Upper lobe of right lung (tissue), 1 donor: ENCODE results near the gene TRAPPC10. TPM values are rescaled to one million over a fixed set of nuclear protein-coding genes. Genes with fewer than 3 reads are reported as not detected.

ENCODE experiments used
- ATAC-seq: fragments of 200-7000 bp; cut with Tn5 transposase; one replicate; pipeline ENCODE4 v1.9.1; 2020; ENCODE audit warnings: mild to moderate bottlenecking, moderate library complexity
- DNase-seq: peaks from one replicate; pipeline ENCODE4 v3.0.0-alpha.2; 2020
- H3K27ac ChIP-seq: fragments of 200-600 bp; one replicate; pipeline ENCODE4 v1.8.0; 2022
- H3K27me3 ChIP-seq: fragments of 200-600 bp; one replicate; pipeline ENCODE4 v1.8.0; 2022; ENCODE audit warnings: mild to moderate bottlenecking
- H3K36me3 ChIP-seq: fragments of 200-600 bp; one replicate; pipeline ENCODE4 v1.8.0; 2022
- H3K4me1 ChIP-seq: fragments of 200-600 bp; one replicate; pipeline ENCODE4 v1.8.0; 2022
- H3K4me3 ChIP-seq: fragments of 200-600 bp; one replicate; pipeline ENCODE4 v1.8.0; 2022; ENCODE audit warnings: mild to moderate bottlenecking
- H3K9me3 ChIP-seq: fragments of 200-600 bp; one replicate; pipeline ENCODE4 v1.8.0; 2022
- intact Hi-C: fragments of 100-400 bp; cut with DNase I; formaldehyde crosslinking; loops from one replicate; pipeline ENCODE4 v1.11.0; 2022
- total RNA-seq: library from RNA; stranded (reverse); fragmentation: NEBNext Ultra II Directional; extraction: Animal tissue kit (Norgen Biotek cat#: 25700); gene quantifications from one replicate; pipeline ENCODE4 v1.2.1, GENCODE V29; 2021
- TF ChIP-seq, protein P1 (sequence below): fragments of 200-600 bp; IDR thresholded peaks from one replicate; pipeline ENCODE4 v1.8.0; 2022; ENCODE audit warnings: antibody characterized with exemption
- donor health status: DM: no; HTN: yes; CAD: no; lungs with severe emphysema.

The TRAPPC10 gene
- total RNA-seq, 1 donor from 2014 or later: 42.6 TPM

DNA sequence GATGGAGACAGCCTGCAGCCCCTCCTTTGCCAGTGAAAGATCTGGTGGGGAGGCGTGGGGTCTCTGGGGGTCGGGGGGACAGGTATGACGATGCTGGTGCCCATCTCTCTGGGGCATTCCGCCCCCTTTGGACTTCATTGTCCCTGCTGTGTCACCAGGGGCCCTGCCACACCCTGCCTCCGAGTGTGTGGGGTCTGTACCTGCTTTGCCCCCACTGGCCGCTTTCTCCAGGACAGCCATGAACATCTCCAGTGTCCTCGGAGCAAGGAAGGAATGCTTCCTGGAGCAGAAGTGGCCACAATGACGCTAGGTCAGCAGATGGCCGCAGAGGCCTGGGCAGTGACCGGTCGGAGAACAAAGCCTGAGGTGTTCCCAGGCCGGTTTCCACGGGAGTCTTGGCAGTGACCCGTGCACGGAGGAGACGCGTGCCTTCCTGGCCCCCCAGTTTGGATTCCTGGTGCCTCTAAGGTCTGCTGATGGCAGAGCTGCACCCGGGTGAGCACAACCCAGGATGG is 18.6 kb upstream of the TRAPPC10 start:
- intact Hi-C loops: no loop called here
- H3K27me3 ChIP-seq: no peaks in the 10 kb centered on the region

DNA sequence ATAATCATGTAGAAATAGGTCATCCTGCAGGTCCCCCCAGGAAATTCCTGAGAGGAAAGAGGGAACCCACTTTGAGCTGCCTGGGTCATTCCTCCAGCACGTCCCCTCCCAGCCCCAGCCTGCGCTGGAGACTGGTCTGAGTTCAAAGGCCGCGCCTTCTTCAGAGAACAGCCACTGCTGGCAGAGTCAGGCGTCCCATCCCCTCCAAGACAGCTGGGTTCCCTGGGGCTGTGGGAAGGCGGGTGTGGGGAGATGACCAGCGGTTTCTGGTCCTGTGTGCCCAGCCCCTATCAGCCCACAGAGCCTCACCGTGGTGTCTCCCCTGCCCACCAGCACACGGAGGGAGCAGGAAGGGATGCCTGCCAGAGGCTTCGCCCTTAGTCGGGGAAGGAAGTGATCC is 18.0 kb upstream of the TRAPPC10 start:
- intact Hi-C loops: no loop called here
- no peak for DNase-seq
- TF ChIP-seq, protein P1, sequence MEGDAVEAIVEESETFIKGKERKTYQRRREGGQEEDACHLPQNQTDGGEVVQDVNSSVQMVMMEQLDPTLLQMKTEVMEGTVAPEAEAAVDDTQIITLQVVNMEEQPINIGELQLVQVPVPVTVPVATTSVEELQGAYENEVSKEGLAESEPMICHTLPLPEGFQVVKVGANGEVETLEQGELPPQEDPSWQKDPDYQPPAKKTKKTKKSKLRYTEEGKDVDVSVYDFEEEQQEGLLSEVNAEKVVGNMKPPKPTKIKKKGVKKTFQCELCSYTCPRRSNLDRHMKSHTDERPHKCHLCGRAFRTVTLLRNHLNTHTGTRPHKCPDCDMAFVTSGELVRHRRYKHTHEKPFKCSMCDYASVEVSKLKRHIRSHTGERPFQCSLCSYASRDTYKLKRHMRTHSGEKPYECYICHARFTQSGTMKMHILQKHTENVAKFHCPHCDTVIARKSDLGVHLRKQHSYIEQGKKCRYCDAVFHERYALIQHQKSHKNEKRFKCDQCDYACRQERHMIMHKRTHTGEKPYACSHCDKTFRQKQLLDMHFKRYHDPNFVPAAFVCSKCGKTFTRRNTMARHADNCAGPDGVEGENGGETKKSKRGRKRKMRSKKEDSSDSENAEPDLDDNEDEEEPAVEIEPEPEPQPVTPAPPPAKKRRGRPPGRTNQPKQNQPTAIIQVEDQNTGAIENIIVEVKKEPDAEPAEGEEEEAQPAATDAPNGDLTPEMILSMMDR: no peak

More for the DNA sequence above, 18.6 kb upstream of the TRAPPC10 start:
- ATAC-seq (no peak), DNase-seq (no peak)
- H3K9me3 ChIP-seq: no peaks in the 10 kb centered on the region
- no peaks in the 10 kb centered on the region for H3K36me3 ChIP-seq
- H3K4me3 ChIP-seq: no peak overlapping the region
- TF ChIP-seq, protein P1: no peak
- H3K27ac ChIP-seq: no peak overlapping the region
- H3K4me1 ChIP-seq: no peaks in the 10 kb centered on the region

DNA sequence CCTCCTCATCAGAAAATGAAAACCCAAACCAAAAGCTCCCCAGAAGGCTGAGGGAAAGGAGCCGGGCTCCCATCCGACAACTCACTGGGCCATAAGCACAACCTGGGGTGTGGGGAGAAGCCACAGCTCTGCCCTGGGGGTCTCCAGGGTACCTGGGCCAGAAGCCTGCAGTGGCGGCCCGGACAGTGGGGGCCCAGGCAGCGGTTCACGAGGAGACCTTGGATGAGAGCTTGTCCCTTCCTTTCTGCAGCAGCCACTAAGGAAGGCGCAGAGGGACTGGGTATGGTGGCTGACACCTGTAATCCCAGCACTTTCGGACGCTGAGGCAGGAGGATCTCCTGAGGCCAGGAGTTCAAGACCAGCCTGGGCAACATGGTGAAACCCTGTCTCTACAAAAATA is 17.5 kb upstream of the TRAPPC10 start:
- Histone ChIP-seq H3K27ac (no peak overlapping the region), H3K4me1 (no peaks in the 10 kb centered on the region), H3K4me3 (no peak overlapping the region), H3K27me3 (no peaks in the 10 kb centered on the region), H3K36me3 (no peaks in the 10 kb centered on the region), H3K9me3 (no peaks in the 10 kb centered on the region)
- intact Hi-C loops: no loop called here
- DNase-seq (no peak), ATAC-seq (no peak)
- TF ChIP-seq, protein P1: no peak

More for the DNA sequence above, 18.0 kb upstream of the TRAPPC10 start:
- Histone ChIP-seq H3K27ac (no peak overlapping the region), H3K36me3 (no peaks in the 10 kb centered on the region), H3K4me3 (no peak overlapping the region), H3K27me3 (no peaks in the 10 kb centered on the region), H3K4me1 (no peaks in the 10 kb centered on the region), H3K9me3 (no peaks in the 10 kb centered on the region)
- no peak for ATAC-seq

DNA sequence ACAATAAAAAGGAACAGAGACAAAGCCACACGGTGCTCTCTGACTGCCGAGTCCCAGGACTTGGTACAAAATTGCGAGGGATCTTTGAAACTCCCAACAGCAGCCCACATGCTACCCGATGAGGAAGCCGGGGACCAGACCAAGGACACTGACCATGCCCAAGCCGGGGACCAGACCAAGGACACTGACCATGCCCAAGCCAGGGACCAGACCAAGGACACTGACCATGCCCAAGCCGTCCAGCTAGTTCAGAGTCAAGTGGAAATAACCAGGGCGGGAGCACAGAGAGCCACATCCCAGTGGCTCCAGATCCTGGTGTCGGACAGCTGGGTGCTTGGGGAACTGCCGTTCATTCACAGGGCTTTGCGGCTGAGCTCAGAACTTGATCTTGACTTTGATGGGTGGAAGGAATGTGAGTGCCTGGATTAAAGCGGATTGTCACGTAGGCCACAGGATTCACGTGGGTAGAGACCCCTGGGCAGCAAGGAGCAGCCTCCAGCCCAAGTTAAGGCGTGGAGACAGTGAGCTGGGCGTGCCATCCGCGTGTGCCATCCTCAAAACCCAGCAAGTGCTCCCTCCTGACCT is 16.5 kb upstream of the TRAPPC10 start:
- H3K27ac ChIP-seq: no peak overlapping the region
- no peaks in the 10 kb centered on the region for H3K27me3 ChIP-seq
- H3K4me3 ChIP-seq: no peak overlapping the region
- ATAC-seq (no peak), DNase-seq (no peak)
- no peaks in the 10 kb centered on the region for H3K9me3 ChIP-seq
- no peaks in the 10 kb centered on the region for H3K4me1 ChIP-seq
- TF ChIP-seq, protein P1: no peak
- intact Hi-C loops: no loop called here
- no peaks in the 10 kb centered on the region for H3K36me3 ChIP-seq

DNA sequence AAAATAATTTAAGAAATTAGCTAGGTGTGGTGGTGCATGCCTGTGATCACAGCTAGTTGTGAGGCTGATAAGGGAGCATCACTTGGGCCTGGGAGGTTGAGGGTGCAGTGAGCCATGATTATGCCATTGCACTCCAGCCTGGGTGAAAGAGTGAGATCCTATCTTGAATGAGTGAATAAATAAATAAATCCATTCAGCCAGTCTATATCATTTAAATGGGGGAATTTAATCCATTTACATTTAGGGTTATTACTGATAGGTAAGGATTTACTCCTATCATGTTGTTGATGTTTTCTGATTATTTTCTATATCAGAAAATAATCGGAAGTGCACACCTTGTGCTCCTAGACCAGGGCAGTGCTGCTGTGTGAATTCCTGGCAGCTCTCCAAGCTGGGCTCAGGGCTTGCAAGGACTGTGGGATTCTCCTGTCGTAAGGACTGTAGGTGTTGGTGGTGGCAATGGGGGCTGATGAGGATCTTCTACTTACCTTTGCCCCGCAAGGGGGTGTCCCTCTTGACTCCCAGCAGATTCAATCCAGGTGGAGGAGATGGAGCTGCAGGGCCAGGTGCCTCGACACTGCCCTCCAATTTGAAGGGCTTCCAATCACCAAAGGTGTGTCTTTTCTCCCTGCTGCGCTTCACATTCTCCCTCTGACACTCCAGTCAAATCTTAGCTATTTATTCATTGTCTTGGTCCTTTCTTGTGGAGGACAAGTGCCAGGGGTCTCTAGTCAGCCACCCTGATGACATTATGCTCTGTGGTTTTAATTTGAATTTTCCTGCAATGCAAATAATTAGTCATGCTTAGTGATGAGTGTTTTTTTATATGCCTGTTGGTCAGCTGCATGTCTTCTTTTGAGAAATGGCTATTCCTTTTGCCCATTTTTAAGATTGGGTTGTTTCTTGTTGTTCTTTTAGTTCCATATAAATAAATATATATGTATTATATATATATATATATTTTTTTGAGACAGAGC is 14.1 kb upstream of the TRAPPC10 start:
- Histone ChIP-seq H3K4me3 (no peak overlapping the region), H3K9me3 (no peaks in the 10 kb centered on the region), H3K27ac (no peak overlapping the region), H3K36me3 (no peaks in the 10 kb centered on the region), H3K27me3 (no peaks in the 10 kb centered on the region), H3K4me1 (no peaks in the 10 kb centered on the region)
- ATAC-seq: no peak
- intact Hi-C loops: no loop called here
- TF ChIP-seq, protein P1: no peak
- no peak for DNase-seq
